Keratinocyte (primary cell): ENCODE measurements around the gene FAM236B.
"Not testable (repeated sequence)": the region's sequence is repeated elsewhere in the genome, so short reads cannot be mapped to it uniquely, and the experiment has no call there.

Experiments used
- EZH2 ChIP-seq: IDR thresholded peaks from one replicate; pipeline ENCODE4 v1.6.1; 2012; ENCODE audit warnings: inconsistent platforms, mild to moderate bottlenecking, low read length, moderate library complexity
- TF ChIP-seq, protein P1 (sequence below), 3 experiments: IDR thresholded peaks in 1 of 3; conservative IDR thresholded peaks in 1 of 3; optimal IDR thresholded peaks in 1 of 3; 2 replicates in 2 of 3; 3 replicates in 1 of 3; pipeline versions ENCODE3 to v1.5.1; 2011; ENCODE audit warnings: low read length in 3 of 3, mild to moderate bottlenecking in 3 of 3, moderate library complexity in 2 of 3, control low read depth in 1 of 3, inconsistent platforms in 1 of 3; ENCODE audit not compliant: insufficient read depth in 2 of 3; ENCODE audit errors: extremely low read depth in 1 of 3

- TF ChIP-seq, protein P1, sequence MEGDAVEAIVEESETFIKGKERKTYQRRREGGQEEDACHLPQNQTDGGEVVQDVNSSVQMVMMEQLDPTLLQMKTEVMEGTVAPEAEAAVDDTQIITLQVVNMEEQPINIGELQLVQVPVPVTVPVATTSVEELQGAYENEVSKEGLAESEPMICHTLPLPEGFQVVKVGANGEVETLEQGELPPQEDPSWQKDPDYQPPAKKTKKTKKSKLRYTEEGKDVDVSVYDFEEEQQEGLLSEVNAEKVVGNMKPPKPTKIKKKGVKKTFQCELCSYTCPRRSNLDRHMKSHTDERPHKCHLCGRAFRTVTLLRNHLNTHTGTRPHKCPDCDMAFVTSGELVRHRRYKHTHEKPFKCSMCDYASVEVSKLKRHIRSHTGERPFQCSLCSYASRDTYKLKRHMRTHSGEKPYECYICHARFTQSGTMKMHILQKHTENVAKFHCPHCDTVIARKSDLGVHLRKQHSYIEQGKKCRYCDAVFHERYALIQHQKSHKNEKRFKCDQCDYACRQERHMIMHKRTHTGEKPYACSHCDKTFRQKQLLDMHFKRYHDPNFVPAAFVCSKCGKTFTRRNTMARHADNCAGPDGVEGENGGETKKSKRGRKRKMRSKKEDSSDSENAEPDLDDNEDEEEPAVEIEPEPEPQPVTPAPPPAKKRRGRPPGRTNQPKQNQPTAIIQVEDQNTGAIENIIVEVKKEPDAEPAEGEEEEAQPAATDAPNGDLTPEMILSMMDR (optimal IDR thresholded peaks at IDR 0.05 in 1 of 3, IDR thresholded peaks at IDR 0.05 in 1 of 3, conservative IDR thresholded peaks at IDR 0.05 in 1 of 3; ENCODE audit: extremely low read depth in 1 of 3, insufficient read depth in 2 of 3, low read length in 3 of 3) = not testable (repeated sequence)
- TF ChIP-seq EZH2 = not testable (repeated sequence)
These were observed 991 bp upstream of the FAM236B start for GRCh38 chrX:72783365-72783936.
